OCI-LY7 (cell line): Measurements from ENCODE around the gene BTAF1. TPM values are rescaled to one million over a fixed set of nuclear protein-coding genes. Genes with fewer than 3 reads are reported as not detected.

Source experiments
- BruUV-seq: library from RNA; stranded (reverse); fragments of 400-500 nt; replicated peaks from 2 replicates; lab custom pipeline; 2021; lab: Mats Ljungman, UMichigan
- CTCF ChIA-PET: fragments of 300-600 bp; sonication (Branson Sonifier 250); formaldehyde crosslinking; loops from one replicate; lab custom pipeline; 2022; ENCODE audit warnings: antibody characterized with exemption; ENCODE audit not compliant: unreplicated experiment; lab: Charles Lee
- POLR2A ChIA-PET: fragments of 300-600 bp; sonication (Branson Sonifier 250); formaldehyde crosslinking; loops from one replicate; lab custom pipeline; 2022; ENCODE audit warnings: antibody characterized with exemption; lab: Charles Lee
- DNase-seq: peaks from one replicate; pipeline ENCODE4 v3.0.0-alpha.2; 2015; ENCODE audit warnings: low spot score
- H2AFZ ChIP-seq: fragments of 200-600 bp; sonication (generic), shearing (Covaris generic); 2 replicates; pipeline ENCODE4 v1.6.1; 2014; ENCODE audit warnings: mild to moderate bottlenecking, antibody characterized with exemption, low read length, moderate library complexity
- H3K27ac ChIP-seq: fragments of 200-600 bp; sonication (generic); 2 replicates; pipeline ENCODE4 v1.5.1; 2014; ENCODE audit warnings: mixed run types, low read depth, mild to moderate bottlenecking, moderate library complexity, low read length, inconsistent platforms; ENCODE audit not compliant: poor library complexity, severe bottlenecking
- H3K36me3 ChIP-seq: fragments of 200-600 bp; sonication (generic); 2 replicates; pipeline ENCODE4 v1.6.1; 2014; ENCODE audit warnings: mild to moderate bottlenecking, antibody characterized with exemption, low read length, moderate library complexity, mixed read lengths; ENCODE audit not compliant: insufficient read depth
- H3K4me1 ChIP-seq: fragments of 200-600 bp; sonication (generic); 2 replicates; pipeline ENCODE4 v1.5.1; 2014; ENCODE audit warnings: mild to moderate bottlenecking, low read length; ENCODE audit not compliant: insufficient read depth, poor library complexity, severe bottlenecking
- H3K4me2 ChIP-seq: fragments of 200-600 bp; sonication (generic); 2 replicates; pipeline ENCODE4 v1.6.1; 2014; ENCODE audit warnings: mild to moderate bottlenecking, low read length
- H3K4me3 ChIP-seq: fragments of 200-600 bp; sonication (generic); 2 replicates; pipeline ENCODE4 v1.5.1; 2014; ENCODE audit warnings: mild to moderate bottlenecking, low read depth, low read length; ENCODE audit not compliant: poor library complexity, severe bottlenecking
- H3K79me2 ChIP-seq: fragments of 200-600 bp; sonication (generic); 2 replicates; pipeline ENCODE4 v1.6.1; 2016; ENCODE audit warnings: low read depth, mild to moderate bottlenecking, low read length, moderate library complexity, mixed read lengths; ENCODE audit not compliant: insufficient read depth
- H3K9me2 ChIP-seq: fragments of 200-600 bp; sonication (generic); 2 replicates; pipeline ENCODE4 v1.6.1; 2016; ENCODE audit warnings: mild to moderate bottlenecking, low read length, mixed read lengths; ENCODE audit not compliant: insufficient read depth
- H3K9me3 ChIP-seq: fragments of 200-600 bp; sonication (generic); 2 replicates; pipeline ENCODE4 v1.6.1; 2014; ENCODE audit warnings: mild to moderate bottlenecking, mixed run types, low read length, mixed read lengths
- H4K20me1 ChIP-seq: fragments of 200-600 bp; sonication (generic); 2 replicates; pipeline ENCODE4 v1.6.1; 2014; ENCODE audit warnings: mild to moderate bottlenecking, antibody characterized with exemption, low read length, moderate library complexity, mixed read lengths; ENCODE audit not compliant: insufficient read depth
- EZH2phosphoT487 ChIP-seq: fragments of 200-600 bp; sonication (generic); IDR thresholded peaks from 2 replicates; pipeline ENCODE4 v1.6.1; 2018; ENCODE audit warnings: low read depth, borderline replicate concordance, mild to moderate bottlenecking, mixed run types, antibody characterized with exemption, low read length, moderate library complexity, mixed read lengths
- intact Hi-C: fragments of 100-400 bp; cut with micrococcal nuclease; formaldehyde crosslinking; loops from one replicate; pipeline ENCODE4 v1.10.0; 2022; ENCODE audit not compliant: unreplicated experiment
- total RNA-seq, 2 experiments: library from RNA; depleted of rRNA in 1 of 2; stranded (reverse); fragments of >200 nt in 1 of 2; shearing (Covaris generic) in 1 of 2; gene quantifications; 2 replicates each; pipeline ENCODE4 v1.2.3, GENCODE V29; 2014 to 2022
- TF ChIP-seq, protein P1 (sequence below): fragments of 200-600 bp; sonication (generic); conservative IDR thresholded peaks from 2 replicates; pipeline ENCODE4 v1.5.1; 2014; ENCODE audit warnings: mild to moderate bottlenecking, antibody characterized with exemption, low read length, moderate library complexity, mixed read lengths

Gene BTAF1
- total RNA-seq, 2 experiments from 2014 or later = 65.1 to 95.6 TPM

GRCh38 chr10:92001995-92002394 is 78.4 kb downstream of the BTAF1 start:
- intact Hi-C loops = no loop called here
- DNase-seq = no peak
- Histone ChIP-seq H3K79me2 (no peaks in the 10 kb centered on the region), H3K4me3 (no peak overlapping the region), H3K9me2 (no peaks in the 10 kb centered on the region), H3K36me3 (peaks cover 82% of the 10 kb centered on the region), H3K4me2 (no peak overlapping the region), H3K4me1 (no peaks in the 10 kb centered on the region), H2AFZ (no peak overlapping the region), H4K20me1 (no peaks in the 10 kb centered on the region), H3K27ac (no peak overlapping the region), H3K9me3 (peaks cover 6% of the 10 kb centered on the region; the same call in 1 of the 2 replicates)
- ChIA-PET CTCF (no interaction called here), POLR2A (interaction anchor here (0.7 kb wide), 1 partner anchor 11 kb away, joined by 3 read pairs; no protein-coding TSS in a partner anchor)
- no peak for TF ChIP-seq EZH2phosphoT487
- TF ChIP-seq, protein P1, sequence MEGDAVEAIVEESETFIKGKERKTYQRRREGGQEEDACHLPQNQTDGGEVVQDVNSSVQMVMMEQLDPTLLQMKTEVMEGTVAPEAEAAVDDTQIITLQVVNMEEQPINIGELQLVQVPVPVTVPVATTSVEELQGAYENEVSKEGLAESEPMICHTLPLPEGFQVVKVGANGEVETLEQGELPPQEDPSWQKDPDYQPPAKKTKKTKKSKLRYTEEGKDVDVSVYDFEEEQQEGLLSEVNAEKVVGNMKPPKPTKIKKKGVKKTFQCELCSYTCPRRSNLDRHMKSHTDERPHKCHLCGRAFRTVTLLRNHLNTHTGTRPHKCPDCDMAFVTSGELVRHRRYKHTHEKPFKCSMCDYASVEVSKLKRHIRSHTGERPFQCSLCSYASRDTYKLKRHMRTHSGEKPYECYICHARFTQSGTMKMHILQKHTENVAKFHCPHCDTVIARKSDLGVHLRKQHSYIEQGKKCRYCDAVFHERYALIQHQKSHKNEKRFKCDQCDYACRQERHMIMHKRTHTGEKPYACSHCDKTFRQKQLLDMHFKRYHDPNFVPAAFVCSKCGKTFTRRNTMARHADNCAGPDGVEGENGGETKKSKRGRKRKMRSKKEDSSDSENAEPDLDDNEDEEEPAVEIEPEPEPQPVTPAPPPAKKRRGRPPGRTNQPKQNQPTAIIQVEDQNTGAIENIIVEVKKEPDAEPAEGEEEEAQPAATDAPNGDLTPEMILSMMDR = no peak
- BruUV-seq = no TSS peak

DNA sequence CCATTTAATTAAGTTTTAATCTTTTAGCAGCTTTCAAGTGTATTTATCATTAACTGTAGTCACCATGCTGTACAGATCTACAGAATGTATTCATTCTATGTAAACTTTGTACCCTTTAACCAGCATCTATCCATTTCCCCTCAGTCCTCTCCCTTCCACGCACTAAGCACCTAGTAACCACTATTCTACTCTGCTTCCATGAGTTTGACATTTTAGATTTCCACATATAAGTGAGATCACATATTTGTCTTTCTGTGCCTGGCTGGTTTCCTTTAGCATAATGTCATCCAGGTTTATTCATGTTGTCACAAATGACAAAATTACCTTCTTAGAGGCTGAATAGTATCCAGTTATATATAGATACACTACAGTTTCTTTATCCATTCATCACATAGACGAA is 79.7 kb downstream of the BTAF1 start:
- no peak for TF ChIP-seq EZH2phosphoT487
- TF ChIP-seq, protein P1 = no peak
- H2AFZ ChIP-seq = no peak overlapping the region
- no peaks in the 10 kb centered on the region for H3K79me2 ChIP-seq
- peaks cover 6% of the 10 kb centered on the region; the same call in 1 of the 2 replicates for H3K9me3 ChIP-seq
- no peak overlapping the region for H3K4me2 ChIP-seq
- POLR2A ChIA-PET = interaction anchor here (0.5 kb wide), 1 partner anchor 72 kb away, joined by 3 read pairs; no protein-coding TSS in a partner anchor
- H4K20me1 ChIP-seq = no peaks in the 10 kb centered on the region
- H3K27ac ChIP-seq = no peak overlapping the region
- no TSS peak for BruUV-seq
- CTCF ChIA-PET = no interaction called here
- H3K4me3 ChIP-seq = no peak overlapping the region
- H3K9me2 ChIP-seq = no peaks in the 10 kb centered on the region
- no peaks in the 10 kb centered on the region for H3K4me1 ChIP-seq
- H3K36me3 ChIP-seq = peaks cover 79% of the 10 kb centered on the region
- intact Hi-C loops = no loop called here
- DNase-seq = no peak

DNA sequence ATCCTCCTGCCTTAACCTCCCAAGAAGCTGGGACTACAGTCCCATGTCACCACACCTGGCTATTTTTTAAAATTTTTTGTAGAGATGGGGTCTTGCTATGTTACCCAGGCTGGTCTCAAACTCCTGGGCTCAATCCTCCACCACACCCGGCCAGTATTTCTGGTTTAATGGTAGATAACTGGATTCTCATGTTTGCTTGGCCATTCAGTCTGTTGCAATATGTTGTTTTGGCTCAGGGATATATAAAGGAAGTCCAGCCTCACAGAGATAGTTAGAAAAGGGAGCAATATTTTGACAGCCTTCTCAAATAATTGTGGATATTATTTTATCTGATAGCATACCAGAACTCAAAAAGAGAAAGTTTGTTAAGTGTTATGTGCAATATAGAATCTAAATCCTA is 82.4 kb downstream of the BTAF1 start:
- ChIA-PET CTCF (no interaction called here), POLR2A (no interaction called here)
- H3K79me2 ChIP-seq = no peaks in the 10 kb centered on the region
- H3K4me2 ChIP-seq = no peak overlapping the region
- H3K9me3 ChIP-seq = peaks cover 6% of the 10 kb centered on the region; the same call in 1 of the 2 replicates
- no peaks in the 10 kb centered on the region for H4K20me1 ChIP-seq
- intact Hi-C loops = no loop called here
- H3K36me3 ChIP-seq = peaks cover 76% of the 10 kb centered on the region
- no peak for DNase-seq
- H3K4me3 ChIP-seq = no peak overlapping the region
- H3K4me1 ChIP-seq = no peaks in the 10 kb centered on the region
- no peak overlapping the region for H3K27ac ChIP-seq
- no peak for TF ChIP-seq EZH2phosphoT487
- TF ChIP-seq, protein P1 = no peak
- H2AFZ ChIP-seq = no peak overlapping the region
- BruUV-seq = no TSS peak
- no peaks in the 10 kb centered on the region for H3K9me2 ChIP-seq
